ENCODE results near the gene SPRR2A.
"Not testable (repeated sequence)": the region's sequence is repeated elsewhere in the genome, so short reads cannot be mapped to it uniquely, and the experiment has no call there.

The SPRR2A gene
- total RNA-seq: 0 to 0.88 (median 0) reads per million in 17 experiments

GRCh38 chr1:153057375-153057774 is at the start of gene SPRR2A:
SPRR2A (minus strand) TSS chr1:153057512; CDS start chr1:153056735, 777 bp downstream.
- DNase-seq: peak in 2 of 4 experiments; percentile 1 to 4

- no peak for DNase-seq
These were observed 42.9 kb upstream of the SPRR2A start for GRCh38 chr1:153100245-153100644.

- no peak for DNase-seq
These were observed 42.2 kb upstream of the SPRR2A start for GRCh38 chr1:153099461-153100045.

GRCh38 chr1:153095764-153096163 is 38.5 kb upstream of the SPRR2A start:
- no peak for DNase-seq

GRCh38 chr1:153094426-153094825 is 37.1 kb upstream of the SPRR2A start, which contains the start of gene SPRR2E:
SPRR2E (minus strand) TSS chr1:153094526; CDS start chr1:153093751, 775 bp downstream.
- no peak for DNase-seq

GRCh38 chr1:153087652-153088051 is 30.3 kb upstream of the SPRR2A start:
- DNase-seq: no peak

- no peak for DNase-seq
These were observed 24.4 kb upstream of the SPRR2A start for GRCh38 chr1:153081736-153082135.

- DNase-seq: no peak
These were observed 15.8 kb upstream of the SPRR2A start for GRCh38 chr1:153072806-153073726.

- no peak for DNase-seq
These were observed 14.2 kb upstream of the SPRR2A start, which contains the start of gene SPRR2B for GRCh38 chr1:153071511-153071910. SPRR2B (minus strand) TSS chr1:153071611; CDS start chr1:153070839, 772 bp downstream.

- no peak for DNase-seq
These were observed 12.9 kb upstream of the SPRR2A start for GRCh38 chr1:153070243-153070642.

- no peak for DNase-seq
These were observed 1.8 kb upstream of the SPRR2A start for GRCh38 chr1:153058826-153059784.

GRCh38 chr1:153058154-153058553 is 842 bp upstream of the SPRR2A start:
- no peak for DNase-seq

GRCh38 chr1:153056111-153056510 is 1.2 kb downstream of the SPRR2A start:
- not testable (repeated sequence) for DNase-seq

- no peak for DNase-seq
These were observed 8.1 kb downstream of the SPRR2A start for GRCh38 chr1:153049211-153049610.

GRCh38 chr1:153040950-153041631 is 16.2 kb downstream of the SPRR2A start, which contains the start of gene SPRR2D:
SPRR2D (minus strand) TSS chr1:153041120; CDS start chr1:153040346, 774 bp downstream.
- DNase-seq: no peak

GRCh38 chr1:153035211-153035610 is 22.1 kb downstream of the SPRR2A start:
- no peak for DNase-seq

- peak; percentile 27 to 59 (median 33) for DNase-seq
These were observed 24.5 kb downstream of the SPRR2A start for GRCh38 chr1:153032677-153033308.

GRCh38 chr1:153032073-153032472 is 25.2 kb downstream of the SPRR2A start:
- DNase-seq: peak in 2 of 4 experiments; percentile 2 to 32

GRCh38 chr1:153030895-153031294 is 26.4 kb downstream of the SPRR2A start, which contains the start of gene SPRR1B:
SPRR1B (plus strand) TSS chr1:153031203; CDS start chr1:153032346, 1,143 bp downstream.
- no peak for DNase-seq

- no peak for DNase-seq
These were observed 28.5 kb downstream of the SPRR2A start for GRCh38 chr1:153028766-153029165.

- DNase-seq: no peak
These were observed 31.5 kb downstream of the SPRR2A start for GRCh38 chr1:153025797-153026196.

All from suppressor macrophage (primary cell).